WTC11 (cell line): Measurements from ENCODE around the gene BICD2.
"Not testable (repeated sequence)": the region's sequence is repeated elsewhere in the genome, so short reads cannot be mapped to it uniquely, and the experiment has no call there.

Source experiments
- ATF1 ChIP-seq: sonication (generic); formaldehyde crosslinking; IDR thresholded peaks from 2 replicates; pipeline ENCODE4 v1.8.1; 2023; ENCODE audit warnings: mild to moderate bottlenecking, moderate library complexity, missing genetic modification reagents
- ATF3 ChIP-seq: sonication (generic); formaldehyde crosslinking; conservative IDR thresholded peaks from 2 replicates; pipeline ENCODE4 v1.8.1; 2022; ENCODE audit warnings: mild to moderate bottlenecking, missing genetic modification reagents
- CDX4 ChIP-seq: fragments of 250-450 bp; sonication (Bioruptor Pico); IDR thresholded peaks from 2 replicates; pipeline ENCODE4 v1.9.0; 2021; ENCODE audit warnings: moderate library complexity, mild to moderate bottlenecking, inconsistent platforms, borderline replicate concordance
- CREM ChIP-seq: sonication (generic); formaldehyde crosslinking; IDR thresholded peaks from 2 replicates; pipeline ENCODE4 v1.8.1; 2022; ENCODE audit warnings: mild to moderate bottlenecking, missing genetic modification reagents, moderate library complexity
- CTCF ChIP-seq: fragments of 200-600 bp; IDR thresholded peaks from 2 replicates; pipeline ENCODE4 v1.8.0; 2022; ENCODE audit warnings: antibody characterized with exemption
- E2F5 ChIP-seq: sonication (generic); formaldehyde crosslinking; IDR thresholded peaks from 2 replicates; pipeline ENCODE4 v1.8.1; 2022; ENCODE audit warnings: mild to moderate bottlenecking, moderate library complexity, missing genetic modification reagents
- ESRRA ChIP-seq: sonication (generic); formaldehyde crosslinking; IDR thresholded peaks from 2 replicates; pipeline ENCODE4 v1.8.1; 2022; ENCODE audit warnings: mild to moderate bottlenecking, missing genetic modification reagents, borderline replicate concordance
- FOXJ3 ChIP-seq: sonication (generic); formaldehyde crosslinking; IDR thresholded peaks from 2 replicates; pipeline ENCODE4 v1.9.0; 2021; ENCODE audit warnings: missing genetic modification reagents, mild to moderate bottlenecking, borderline replicate concordance
- FOXK1 ChIP-seq: sonication (generic); formaldehyde crosslinking; IDR thresholded peaks from 2 replicates; pipeline ENCODE4 v1.8.0; 2022; ENCODE audit warnings: mild to moderate bottlenecking, moderate library complexity, missing genetic modification reagents
- IRF2 ChIP-seq: sonication (generic); formaldehyde crosslinking; IDR thresholded peaks from 2 replicates; pipeline ENCODE4 v1.8.0; 2022; ENCODE audit warnings: low read depth, missing genetic modification reagents, borderline replicate concordance
- PRDM15 ChIP-seq: sonication (generic); formaldehyde crosslinking; IDR thresholded peaks from 2 replicates; pipeline ENCODE4 v1.8.0; 2022; ENCODE audit warnings: missing genetic modification reagents
- TP53 ChIP-seq: sonication (generic); formaldehyde crosslinking; IDR thresholded peaks from 2 replicates; pipeline ENCODE4 v1.8.1; 2023; ENCODE audit warnings: mild to moderate bottlenecking, missing genetic modification reagents
- ZNF317 ChIP-seq: sonication (generic); formaldehyde crosslinking; IDR thresholded peaks from 2 replicates; pipeline ENCODE4 v1.8.1; 2023; ENCODE audit warnings: low read depth, mild to moderate bottlenecking, moderate library complexity, missing genetic modification reagents, borderline replicate concordance

- not testable (repeated sequence) for TF ChIP-seq ATF1; CTCF; FOXJ3 (CRISPR knock-in tag); E2F5 (CRISPR knock-in tag); ZNF317 (CRISPR knock-in tag); ATF3 (CRISPR knock-in tag); CDX4; PRDM15; IRF2 (CRISPR knock-in tag); CREM; FOXK1 (CRISPR knock-in tag); TP53 (CRISPR knock-in tag); ESRRA (CRISPR knock-in tag)
Measured at GRCh38 chr9:92796337-92796804, 31.7 kb upstream of the BICD2 start.
